Measurements from ENCODE around the gene CEP19.

The CEP19 gene

DNA sequence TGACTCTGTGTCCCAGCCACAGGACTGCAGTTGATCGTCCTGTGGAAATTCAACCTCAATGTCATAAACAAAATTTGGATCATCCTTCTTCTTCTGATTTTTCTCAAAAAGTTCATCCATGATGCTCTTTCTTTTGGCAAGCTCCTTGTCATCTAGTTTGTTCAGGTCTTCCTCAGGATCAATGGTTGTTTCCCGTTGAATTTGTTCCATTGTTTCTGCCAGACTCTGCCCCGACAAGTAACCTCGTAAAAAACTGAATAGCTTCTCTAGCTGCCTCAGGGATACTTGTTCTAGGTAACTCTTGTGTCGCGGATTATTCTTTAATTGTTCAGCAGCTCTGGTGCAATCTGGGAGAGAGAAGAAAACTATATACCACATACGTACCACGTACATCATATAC is 4.5 kb downstream of the CEP19 start:
- DNase-seq: no peak

DNA sequence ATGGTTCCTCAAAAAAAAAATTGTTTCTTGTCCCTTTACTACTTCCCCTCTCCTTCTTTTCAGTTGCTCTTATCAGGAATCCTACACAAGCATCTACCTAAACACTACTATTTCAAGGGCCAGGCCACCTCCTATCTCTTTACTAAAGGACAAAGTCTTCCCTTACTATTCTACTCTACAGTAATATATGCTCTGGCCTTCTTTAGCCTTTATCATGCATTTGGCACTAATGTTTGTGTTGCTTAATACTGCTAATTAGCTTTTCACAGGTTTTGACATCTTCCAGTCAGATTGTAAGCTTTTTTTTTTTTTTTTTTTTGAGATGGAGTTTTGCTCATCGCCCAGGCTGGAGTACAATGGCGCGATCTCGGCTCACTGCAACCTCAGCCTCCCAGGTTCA is 5.3 kb downstream of the CEP19 start:
- no peak for DNase-seq

GRCh38 chr3:196706327-196706726 is 5.7 kb downstream of the CEP19 start:
- no peak for DNase-seq

DNA sequence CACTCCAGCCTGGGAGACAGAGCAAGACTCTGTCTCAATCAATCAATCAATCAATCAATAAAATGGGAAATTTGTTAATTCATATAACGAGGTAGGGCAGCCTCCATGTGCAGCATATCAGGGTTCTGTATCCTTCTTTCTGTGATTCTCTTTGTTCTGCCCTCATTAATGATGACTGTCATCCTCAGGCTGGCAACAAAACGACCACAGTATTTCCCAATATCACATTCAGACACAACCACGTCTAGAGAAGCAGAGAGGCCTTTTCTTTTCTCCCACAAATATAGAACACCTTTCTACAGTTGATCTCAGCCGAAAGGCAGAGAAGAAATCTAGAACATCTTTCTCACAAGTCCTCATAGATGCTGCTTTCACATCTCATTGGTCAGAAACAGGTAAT is 11.2 kb downstream of the CEP19 start:
- DNase-seq: no peak

DNA sequence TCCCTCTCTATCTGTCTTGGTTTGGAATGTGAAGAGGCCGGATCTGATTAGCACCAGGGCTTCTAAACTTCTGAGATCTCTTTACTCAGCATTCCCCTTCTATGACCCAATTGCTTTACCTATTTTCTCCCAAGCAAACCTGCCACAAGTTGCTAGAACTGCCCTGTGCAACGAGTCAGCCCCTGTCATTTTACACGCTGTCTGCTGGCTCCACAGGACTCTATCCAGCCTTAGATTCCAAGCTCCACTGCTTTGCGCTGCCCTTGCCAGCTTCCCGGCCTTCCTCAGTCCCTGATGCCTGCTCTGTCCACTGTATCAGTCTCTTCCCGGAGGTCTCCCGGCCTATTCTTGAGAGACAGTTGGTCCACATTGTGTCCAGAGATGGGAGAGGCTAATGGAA is 12.3 kb downstream of the CEP19 start:
- DNase-seq: no peak

GRCh38 chr3:196697270-196697669 is 14.8 kb downstream of the CEP19 start:
- no peak for DNase-seq

DNA sequence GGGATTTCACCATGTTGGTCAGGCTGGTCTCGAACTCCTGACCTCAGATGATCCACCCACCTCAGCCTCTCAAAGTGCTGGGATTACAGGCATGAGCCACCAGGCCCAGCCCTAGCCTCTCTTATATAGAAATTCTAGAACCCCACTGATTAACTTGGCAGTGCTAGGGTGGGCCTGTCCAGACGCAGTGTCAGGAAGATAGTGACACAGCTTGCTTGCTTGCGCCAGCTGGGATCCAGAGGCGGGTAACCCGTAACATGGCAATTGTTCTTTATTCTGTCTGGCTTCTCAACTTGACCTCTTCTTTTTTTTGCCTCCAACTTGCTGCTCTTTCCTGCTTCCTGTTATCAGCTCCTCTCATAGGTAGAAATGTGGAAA is 16.2 kb downstream of the CEP19 start:
- DNase-seq: no peak

GRCh38 chr3:196694941-196695848 is 16.9 kb downstream of the CEP19 start:
- peak; percentile 17 for DNase-seq

DNA sequence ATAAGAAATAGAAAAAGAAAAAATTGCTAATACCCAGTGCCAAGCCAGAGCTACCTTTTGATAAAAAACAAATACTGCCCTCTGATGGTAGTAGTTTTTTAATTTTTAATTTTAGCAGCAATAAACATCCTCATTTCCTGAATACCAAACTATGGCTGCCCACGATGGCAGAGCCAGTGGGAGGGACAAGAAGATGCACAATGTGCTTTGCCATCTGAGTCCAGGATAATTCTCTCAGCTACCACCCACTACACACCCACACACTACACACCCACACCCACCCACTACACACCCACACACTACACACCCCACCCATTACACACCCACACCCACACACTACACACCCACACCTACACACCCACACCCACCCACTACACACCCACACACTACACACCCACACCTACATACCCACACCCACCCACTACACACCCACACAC is 17.8 kb downstream of the CEP19 start:
- DNase-seq: peak; percentile 4

DNA sequence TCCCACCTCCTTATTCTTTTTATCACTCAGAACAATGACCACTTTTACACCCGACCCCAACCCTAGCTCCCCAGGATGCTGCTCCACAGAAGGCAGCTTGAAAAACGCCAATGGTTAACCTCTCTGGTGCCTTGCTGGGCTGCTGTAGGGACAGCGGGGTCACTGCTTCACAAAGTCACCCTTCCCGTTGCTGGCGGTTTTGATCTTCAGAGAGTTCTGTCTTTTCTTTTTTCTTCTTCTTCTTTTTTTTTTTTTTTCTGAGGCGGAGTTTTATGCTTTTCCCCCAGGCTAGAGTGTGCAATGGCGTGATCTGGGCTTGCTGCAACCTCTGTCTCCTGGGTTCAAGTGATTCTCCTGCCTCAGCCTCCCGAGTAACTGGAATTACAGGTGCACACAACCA is 20.7 kb downstream of the CEP19 start:
- DNase-seq: no peak

DNA sequence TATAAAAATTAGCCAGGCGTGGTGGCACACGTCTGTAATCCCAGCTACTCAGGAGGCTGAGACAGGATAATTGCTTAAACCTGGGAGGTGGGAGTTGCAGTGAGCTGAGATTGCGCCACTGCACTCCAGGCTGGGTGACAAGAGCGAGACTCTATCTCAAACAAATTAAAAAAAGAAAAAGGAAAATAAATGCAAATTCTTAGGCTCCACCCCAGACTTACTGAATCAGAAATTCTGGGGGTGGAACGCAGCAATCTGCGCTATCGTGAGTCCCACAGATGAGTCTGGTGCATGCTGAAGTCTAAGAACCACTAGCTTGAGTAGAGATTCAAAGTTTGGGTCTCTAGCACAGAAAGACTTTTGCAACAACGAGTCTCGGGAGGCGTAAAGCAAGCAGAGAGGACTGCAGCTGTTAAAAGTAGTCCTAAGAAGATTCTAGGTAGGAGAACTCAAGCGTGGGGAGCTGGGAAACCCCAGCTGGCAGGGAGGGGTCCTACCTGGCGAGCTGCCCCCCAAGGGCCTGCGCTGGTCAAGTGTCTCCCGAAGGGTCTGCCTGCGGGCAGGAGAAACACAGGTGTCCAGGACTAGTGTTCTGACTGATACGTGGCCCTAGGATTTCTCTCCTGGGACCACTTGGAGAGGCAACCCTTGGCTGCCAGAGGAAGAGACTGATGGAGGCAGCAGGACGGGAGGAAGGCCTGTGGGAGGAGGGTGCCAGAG is 21.9 kb downstream of the CEP19 start:
- no peak for DNase-seq

- DNase-seq: no peak
Measured at GRCh38 chr3:196688349-196688748, 23.7 kb downstream of the CEP19 start.

GRCh38 chr3:196686436-196686835 is 25.6 kb downstream of the CEP19 start:
- DNase-seq: no peak

DNA sequence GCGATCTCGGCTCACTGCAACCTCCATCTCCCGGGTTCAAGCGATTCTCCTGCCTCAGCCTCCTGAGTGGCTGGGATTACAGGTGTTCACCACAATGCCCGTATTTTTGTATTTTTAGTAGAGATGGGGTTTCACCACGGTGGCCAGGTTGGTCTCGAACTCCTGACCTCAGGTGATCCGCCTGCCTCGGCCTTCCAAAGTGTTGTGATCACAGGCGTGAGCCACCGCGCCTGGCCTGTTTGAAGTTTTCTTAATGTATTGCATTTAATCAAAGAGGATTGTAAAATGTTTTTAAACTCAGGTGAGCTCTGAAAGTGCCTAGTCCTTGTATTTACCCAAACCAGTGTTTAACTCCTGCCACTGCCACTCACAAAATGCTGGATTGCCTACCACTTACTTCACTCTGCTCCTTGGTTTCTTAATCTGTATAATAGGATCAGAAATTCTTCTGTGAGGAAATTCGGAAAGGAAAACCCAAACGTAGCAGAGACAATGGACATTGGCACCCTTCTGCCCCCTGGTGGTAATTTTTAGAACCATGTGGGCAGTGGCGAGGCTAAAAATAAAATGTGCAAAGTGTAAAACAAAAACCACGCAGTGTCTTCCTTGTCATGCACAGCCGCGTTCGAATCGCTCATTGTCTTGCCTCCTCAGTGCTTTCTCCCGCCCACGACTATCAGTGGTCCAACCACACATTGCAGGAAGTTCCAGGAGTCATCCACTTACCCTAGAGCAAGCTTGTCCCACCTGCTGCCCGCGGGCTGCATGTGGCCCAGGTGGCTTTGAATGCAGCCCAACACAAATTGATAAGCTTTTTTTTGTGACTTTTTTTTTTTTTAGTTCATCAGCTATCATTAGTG is 27.3 kb downstream of the CEP19 start:
- DNase-seq: peak; percentile 48

DNA sequence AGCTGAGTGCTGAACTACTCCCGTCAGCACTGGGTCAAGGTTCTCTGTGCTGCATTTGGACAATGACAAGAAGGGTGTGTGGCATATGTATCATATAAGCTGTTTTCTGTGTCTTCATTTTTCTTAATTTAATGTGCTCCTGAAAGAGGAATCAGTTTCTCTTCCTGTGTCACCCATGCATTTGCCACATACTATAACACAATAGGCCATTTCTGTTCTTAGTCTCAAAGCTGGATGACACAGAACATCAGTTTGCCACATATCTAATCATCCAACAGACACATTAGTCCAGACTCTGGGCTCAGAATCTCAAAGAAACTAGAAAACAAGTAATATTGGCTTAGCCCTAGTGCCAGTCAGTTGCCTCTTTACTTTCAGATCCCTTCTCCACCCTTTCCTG is 34.1 kb downstream of the CEP19 start:
- no peak for DNase-seq

DNA sequence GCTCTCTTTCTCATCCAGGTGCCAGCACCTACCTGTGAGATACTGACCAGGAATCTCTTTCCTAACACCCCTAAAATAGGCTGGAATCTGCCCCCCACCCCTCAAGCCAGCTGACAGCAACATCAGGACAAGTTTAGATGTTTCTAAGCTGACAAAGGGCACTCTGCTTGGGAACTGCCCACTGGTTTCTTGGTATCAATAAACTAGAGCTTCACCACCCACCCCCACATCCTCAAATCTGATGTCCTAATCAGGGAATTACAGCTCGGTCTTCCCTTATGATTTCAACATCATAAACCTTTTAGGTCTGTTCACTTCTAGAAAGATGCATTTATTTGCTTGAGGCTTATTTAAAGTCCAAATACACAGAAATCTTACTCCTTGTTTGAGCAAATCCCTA is 34.7 kb downstream of the CEP19 start:
- no peak for DNase-seq

- DNase-seq: no peak
Measured at GRCh38 chr3:196673632-196674031, 38.4 kb downstream of the CEP19 start.

- DNase-seq: no peak
Measured at GRCh38 chr3:196670339-196670738, 41.7 kb downstream of the CEP19 start.

DNA sequence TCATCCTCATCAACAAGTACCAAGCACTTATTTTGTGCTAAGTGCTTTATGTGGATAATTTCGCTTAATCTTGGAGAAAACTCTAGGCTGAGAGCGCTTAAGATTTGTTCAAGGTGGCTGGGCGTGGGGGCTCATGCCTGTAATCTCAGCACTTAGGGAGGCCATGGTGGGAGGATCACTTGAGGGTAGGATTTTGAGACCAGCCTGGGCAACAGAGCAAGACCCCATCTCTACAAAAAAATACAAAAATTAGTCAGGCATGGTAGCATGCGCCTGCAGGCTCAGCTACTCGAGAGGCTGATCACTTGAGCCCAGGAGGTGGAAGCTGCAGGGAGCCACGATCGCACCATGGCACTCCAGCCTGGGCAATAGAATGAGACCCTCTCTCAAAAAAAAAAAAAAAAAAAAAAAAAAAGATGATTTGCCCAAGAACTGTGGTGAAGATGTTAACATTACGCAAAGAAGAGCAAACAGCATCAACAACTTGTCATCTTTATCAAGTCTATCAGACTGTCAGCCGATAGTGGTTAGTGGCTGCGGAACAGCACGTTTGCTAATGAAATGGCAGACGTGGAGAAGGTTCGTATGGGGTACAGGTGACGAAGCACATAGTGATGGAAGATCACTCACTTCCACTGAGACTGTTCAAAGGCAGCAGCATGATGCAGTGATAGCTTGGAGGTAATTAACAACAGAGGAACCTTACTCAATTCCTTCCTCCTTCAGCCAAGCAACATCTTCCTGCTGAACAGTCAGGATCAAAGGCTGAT is 44.8 kb downstream of the CEP19 start:
- DNase-seq: no peak

DNA sequence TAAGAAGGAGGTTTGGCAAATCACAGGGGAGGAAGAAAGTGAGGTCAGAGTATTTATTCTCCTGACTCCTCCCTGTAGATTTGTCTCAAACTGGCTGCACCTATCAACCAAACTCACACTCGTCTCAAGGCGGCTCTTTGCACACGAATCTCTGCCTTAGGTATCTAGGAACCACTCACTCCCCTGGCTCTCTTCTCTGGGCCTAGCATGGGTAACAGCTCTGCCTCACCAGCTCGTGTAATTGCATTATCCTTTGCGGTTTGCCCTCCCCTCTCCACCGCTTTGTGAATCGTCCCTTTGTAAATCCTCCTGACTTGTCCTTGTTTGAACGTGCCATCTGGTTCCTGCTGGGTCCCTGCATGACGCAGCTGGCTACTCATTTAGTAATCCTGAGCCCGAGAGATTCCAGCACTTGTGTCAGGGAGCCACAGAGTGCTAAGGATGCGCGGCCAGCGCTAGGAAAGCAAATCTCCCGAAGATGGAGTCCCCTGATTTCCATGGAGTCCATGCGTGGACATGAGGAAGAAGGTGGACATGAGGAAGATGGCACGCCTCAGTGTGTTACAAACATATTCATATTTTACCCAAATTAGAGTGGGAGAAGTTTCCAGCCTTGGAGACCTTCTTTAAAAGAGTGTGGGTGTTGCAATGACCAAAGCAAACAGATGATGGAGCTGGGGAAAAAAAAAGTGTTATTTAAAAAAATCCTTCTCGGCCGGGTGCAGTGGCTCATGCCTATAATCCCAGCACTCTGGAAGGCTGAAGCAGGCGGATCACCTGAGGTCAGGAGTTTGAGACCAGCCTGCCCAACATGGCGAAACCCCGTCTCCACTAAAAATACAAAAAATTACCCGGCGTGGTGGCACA is 45.8 kb downstream of the CEP19 start:
- no peak for DNase-seq
